ENCODE measurements around the gene SH3RF1. TPM values are rescaled to one million over a fixed set of nuclear protein-coding genes. Genes with fewer than 3 reads are reported as not detected.

Gene SH3RF1
- total RNA-seq, 1 donor from 2014 or later = 15.6 TPM

DNA sequence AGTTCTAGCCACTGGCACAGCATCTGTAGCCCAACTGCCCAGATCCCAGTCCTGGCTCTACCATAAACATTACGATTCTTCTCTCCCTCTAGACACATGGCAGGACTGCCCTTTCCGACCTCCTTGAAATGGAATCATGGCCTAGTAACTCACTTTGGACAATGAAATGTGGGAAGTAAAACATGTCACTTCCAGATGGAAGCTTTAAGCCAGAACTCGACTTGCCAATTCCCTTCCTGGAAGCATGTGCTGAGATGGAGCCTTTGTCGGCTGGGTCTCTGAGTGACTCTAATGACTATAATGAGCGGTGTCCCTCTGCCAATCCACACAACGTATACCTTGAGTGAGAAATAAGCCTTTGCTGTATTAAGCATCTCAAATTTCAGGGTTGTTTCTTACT is 34.7 kb downstream of the SH3RF1 start:
- DNase-seq (ENCODE audit: low spot score) = no peak
- intact Hi-C loops (cut with DNase I) = no loop called here

- no peak for DNase-seq (ENCODE audit: low spot score)
- intact Hi-C loops (cut with DNase I) = no loop called here
These were observed 36.5 kb downstream of the SH3RF1 start for GRCh38 chr4:169234137-169234855.

DNA sequence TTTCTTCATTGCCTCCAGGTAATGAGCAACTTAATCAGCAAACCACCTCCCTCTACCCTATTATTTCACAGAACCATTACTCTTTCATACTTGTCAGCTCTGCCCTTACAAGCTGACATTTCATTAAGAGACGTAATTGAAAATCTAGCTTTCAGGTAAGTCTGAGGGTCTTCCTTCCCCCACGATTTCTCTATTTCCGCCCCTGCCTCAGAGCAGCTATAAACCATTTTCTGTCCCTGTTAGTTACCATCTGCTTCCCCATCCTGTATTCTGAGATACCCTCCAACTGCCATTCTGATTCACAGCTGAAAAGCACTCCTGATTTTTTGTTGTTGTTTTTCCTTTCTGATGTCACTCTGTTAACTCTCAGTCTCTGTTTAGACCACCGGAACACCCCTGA is 37.1 kb downstream of the SH3RF1 start:
- intact Hi-C loops (cut with DNase I) = no loop called here
- no peak for DNase-seq (ENCODE audit: low spot score)

GRCh38 chr4:169231647-169232262 is 39.0 kb downstream of the SH3RF1 start:
- intact Hi-C loops (cut with DNase I) = no loop called here

GRCh38 chr4:169229571-169230028 is 41.2 kb downstream of the SH3RF1 start:
- intact Hi-C loops (cut with DNase I) = no loop called here
- DNase-seq (ENCODE audit: low spot score) = no peak

More at GRCh38 chr4:169231647-169232262, 39.0 kb downstream of the SH3RF1 start:
- DNase-seq (ENCODE audit: low spot score) = no peak

DNA sequence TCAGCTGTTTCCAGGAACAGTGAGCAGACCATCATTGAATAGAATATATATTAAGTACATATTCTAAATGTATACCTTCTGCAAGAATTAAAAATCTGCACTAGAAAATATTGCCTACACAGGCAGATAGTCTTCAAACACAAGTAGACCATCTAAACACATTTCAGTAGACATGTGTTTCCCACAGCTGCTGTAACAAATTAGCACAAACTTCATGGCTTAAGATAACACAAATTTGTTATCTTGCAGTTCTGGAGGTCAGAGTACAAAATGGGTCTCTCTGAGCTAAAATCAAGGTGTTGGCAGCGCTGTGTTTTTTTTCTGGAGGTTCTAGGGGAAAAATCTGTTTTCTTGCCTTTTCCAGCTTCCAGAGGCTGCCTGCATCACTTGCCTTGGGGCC is 42.7 kb downstream of the SH3RF1 start:
- intact Hi-C loops (cut with DNase I) = no loop called here
- no peak for DNase-seq (ENCODE audit: low spot score)

DNA sequence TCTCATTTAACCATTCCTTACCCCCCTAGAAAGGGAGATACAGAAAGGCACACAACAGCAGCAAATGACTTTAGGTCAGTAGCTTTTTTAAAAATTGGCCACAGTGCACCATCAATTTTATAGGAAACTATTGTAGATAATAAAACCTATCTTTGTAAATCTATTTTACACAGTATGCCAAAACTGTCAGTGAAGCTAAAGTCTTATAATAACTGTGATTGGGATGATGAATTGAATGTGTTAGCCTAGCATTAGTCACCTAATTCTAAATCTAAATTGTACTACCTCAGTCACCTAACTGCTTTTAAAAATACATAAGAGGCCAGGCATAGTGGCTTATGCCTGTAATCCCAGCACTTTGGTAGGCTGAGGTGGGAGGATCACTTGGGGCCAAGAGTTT is 44.2 kb downstream of the SH3RF1 start:
- intact Hi-C loops (cut with DNase I) = no loop called here
- DNase-seq (ENCODE audit: low spot score) = no peak

DNA sequence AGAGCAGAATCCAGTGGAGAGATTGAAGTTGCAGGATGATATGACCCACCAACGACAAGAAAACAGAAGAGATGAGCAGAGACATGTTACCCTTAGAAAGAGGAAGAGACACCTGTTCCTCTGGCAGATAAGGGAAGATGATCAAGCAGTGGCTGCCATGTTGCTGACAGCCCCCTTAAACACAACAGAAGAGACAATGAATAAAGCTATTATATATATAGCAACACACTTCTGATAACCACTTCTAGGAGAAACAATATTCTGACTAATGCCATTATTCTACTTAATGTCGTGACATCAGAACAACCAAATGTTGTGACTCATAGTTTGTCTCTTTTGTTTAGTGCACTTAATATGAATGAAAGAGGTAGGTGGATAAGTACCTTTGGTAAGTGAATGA is 44.9 kb downstream of the SH3RF1 start:
- no peak for DNase-seq (ENCODE audit: low spot score)
- intact Hi-C loops (cut with DNase I) = no loop called here

GRCh38 chr4:169225058-169225751 is 45.6 kb downstream of the SH3RF1 start:
- intact Hi-C loops (cut with DNase I) = no loop called here
- no peak for DNase-seq (ENCODE audit: low spot score)

GRCh38 chr4:169222761-169223160 is 48.0 kb downstream of the SH3RF1 start:
- intact Hi-C loops (cut with DNase I) = no loop called here

DNA sequence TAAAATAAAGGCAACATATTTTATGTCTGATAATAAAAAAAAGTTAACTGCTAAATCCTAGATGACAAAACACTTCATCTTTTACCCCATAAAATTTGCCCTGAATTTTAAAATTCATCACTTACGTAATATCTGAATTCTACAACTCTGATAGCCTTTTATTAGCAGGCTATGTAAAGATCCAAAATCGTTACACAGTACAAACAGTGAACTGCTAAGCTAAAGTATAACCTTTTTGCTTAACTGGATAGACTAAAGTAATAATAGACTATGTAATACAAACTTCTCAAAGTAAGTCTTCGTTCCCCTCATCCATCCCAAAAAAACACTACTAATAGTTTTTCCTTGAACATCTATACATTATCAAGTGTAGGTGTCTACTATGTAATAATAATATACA is 49.1 kb downstream of the SH3RF1 start:
- intact Hi-C loops (cut with DNase I) = no loop called here

More at GRCh38 chr4:169222761-169223160, 48.0 kb downstream of the SH3RF1 start:
- DNase-seq (ENCODE audit: low spot score) = no peak

GRCh38 chr4:169220854-169221411 is 49.8 kb downstream of the SH3RF1 start:
- DNase-seq (ENCODE audit: low spot score) = no peak
- intact Hi-C loops (cut with DNase I) = no loop called here

More for the DNA sequence above, 49.1 kb downstream of the SH3RF1 start:
- DNase-seq (ENCODE audit: low spot score) = no peak

DNA sequence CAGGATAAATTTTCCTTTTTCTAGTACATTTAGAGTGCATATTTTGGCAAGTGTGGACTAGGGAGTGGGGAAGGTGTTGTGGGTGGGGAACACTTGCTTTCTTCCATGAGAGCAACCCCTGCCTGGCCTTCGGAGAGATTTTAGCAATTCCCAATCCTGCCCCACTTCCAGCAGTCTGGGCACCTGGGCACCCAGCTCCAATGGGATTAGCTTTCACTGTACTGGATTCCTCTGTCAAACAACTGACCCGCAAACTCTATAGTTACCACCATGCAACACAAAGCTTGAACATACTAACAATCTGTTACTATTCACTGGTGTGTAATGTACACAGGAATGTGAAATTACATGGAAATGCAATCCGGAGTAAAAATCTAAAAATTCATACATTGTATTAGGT is 50.3 kb downstream of the SH3RF1 start:
- intact Hi-C loops (cut with DNase I) = no loop called here
- DNase-seq (ENCODE audit: low spot score) = no peak

GRCh38 chr4:169219440-169219839 is 51.3 kb downstream of the SH3RF1 start:
- no peak for DNase-seq (ENCODE audit: low spot score)
- intact Hi-C loops (cut with DNase I) = no loop called here

DNA sequence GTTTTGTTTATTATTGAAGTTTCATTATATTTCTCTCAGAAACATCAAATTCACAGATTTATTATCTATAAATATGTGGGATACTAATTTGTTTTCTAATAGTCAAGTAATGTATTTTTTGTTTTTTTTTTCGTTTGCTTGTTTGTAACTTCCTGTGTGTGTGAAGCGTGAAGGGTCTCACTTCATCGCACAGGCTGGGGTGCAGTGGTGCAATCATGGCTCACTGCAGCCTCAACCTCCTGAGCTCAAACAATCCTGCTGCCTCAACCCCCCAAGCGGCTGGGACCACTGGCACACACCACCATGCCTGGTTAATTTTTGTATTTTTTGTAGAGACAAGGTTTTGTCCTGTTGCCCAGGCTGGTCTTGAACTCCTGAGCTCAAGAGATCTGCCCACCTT is 55.1 kb downstream of the SH3RF1 start:
- no peak for DNase-seq (ENCODE audit: low spot score)

DNA sequence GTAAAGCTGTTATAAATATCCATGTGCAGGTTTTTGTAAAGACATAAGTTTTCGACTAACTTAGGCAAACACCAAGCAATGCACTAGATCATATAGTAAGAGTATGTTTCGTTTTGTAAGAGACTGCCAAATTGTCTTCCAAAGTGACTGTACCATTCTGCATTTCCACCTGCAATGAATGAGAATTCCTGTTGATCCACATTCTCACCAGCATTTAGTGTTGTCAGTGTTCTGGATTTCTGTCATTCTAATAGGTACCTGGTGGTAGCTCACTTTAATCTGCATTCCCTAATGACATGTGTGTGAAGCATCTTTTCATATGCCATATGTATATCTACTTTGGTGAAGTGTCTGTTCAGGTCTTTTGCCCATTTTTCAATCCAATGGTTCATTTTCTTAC is 57.8 kb downstream of the SH3RF1 start:
- intact Hi-C loops (cut with DNase I) = no loop called here
- DNase-seq (ENCODE audit: low spot score) = no peak

More for the DNA sequence above, 55.1 kb downstream of the SH3RF1 start:
- intact Hi-C loops (cut with DNase I) = no loop called here

GRCh38 chr4:169210504-169211118 is 60.1 kb downstream of the SH3RF1 start:
- no peak for DNase-seq (ENCODE audit: low spot score)

DNA sequence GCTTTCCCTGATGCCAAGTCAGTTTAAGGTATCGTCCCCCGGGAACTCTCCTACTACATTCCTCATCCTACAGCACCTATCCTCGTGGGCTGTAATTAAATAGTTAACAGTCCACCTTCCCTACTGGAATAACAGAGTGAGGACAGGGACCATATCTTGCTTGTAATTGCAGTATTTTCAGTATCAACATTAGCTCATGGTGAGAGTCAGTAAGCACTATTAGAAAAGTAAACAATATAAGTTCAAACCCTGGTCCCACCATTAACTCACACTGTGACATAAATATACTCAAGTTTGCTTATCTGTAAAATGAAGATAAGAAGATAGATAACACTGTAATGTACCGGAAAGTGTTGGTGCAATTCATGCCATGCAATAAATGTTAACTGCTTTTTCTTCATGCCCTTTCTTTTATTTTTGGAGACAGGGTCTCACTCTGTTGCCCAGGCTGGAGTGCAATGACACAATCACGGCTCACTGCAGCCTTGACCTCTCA is 61.3 kb downstream of the SH3RF1 start:
- intact Hi-C loops (cut with DNase I) = no loop called here
- no peak for DNase-seq (ENCODE audit: low spot score)

More at GRCh38 chr4:169210504-169211118, 60.1 kb downstream of the SH3RF1 start:
- intact Hi-C loops (cut with DNase I) = no loop called here

- intact Hi-C loops (cut with DNase I) = no loop called here
These were observed 62.2 kb downstream of the SH3RF1 start for GRCh38 chr4:169208516-169208915.

DNA sequence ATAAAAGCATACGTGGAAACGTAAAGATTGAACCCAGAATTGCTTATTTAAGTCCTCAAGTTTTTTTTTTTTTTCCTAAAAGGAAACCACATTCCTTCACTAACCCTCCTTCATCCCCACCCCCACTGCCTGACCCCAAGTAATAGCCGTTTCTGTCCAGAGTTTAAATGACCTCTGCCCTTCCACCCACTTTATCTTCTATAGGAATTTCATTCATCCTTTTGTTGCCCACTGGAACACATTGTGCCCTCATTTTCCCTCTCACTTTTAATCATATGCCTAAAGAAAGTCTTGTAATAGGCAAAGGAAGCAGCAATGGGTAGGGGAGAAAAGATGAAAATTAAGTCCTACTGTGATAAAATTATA is 62.7 kb downstream of the SH3RF1 start:
- no peak for DNase-seq (ENCODE audit: low spot score)
- intact Hi-C loops (cut with DNase I) = no loop called here

More at GRCh38 chr4:169208516-169208915, 62.2 kb downstream of the SH3RF1 start:
- DNase-seq (ENCODE audit: low spot score) = no peak

Data from cardiac septum (tissue), 1 donor.